ENCODE results near the gene PTMA.
"Not testable (repeated sequence)": the region's sequence is repeated elsewhere in the genome, so short reads cannot be mapped to it uniquely, and the experiment has no call there.

Gene PTMA
- 604 to 1,435 (median 1,078) reads per million in 4 experiments for total RNA-seq

GRCh38 chr2:231707927-231708772, at the start of gene PTMA:
Gene PTMA, plus strand, starts transcription at chr2:231708525. Its CDS starts 182 bp downstream, at chr2:231708707.
- DNase-seq, result peak; percentile 99

- DNase-seq, result not testable (repeated sequence)
These were observed 48.3 kb upstream of the PTMA start for GRCh38 chr2:231660073-231660472.

GRCh38 chr2:231660860-231661259, 47.5 kb upstream of the PTMA start:
- DNase-seq, result no peak

GRCh38 chr2:231661422-231662027, 46.8 kb upstream of the PTMA start:
- DNase-seq, result no peak

- DNase-seq, result peak; percentile 96
These were observed 46.1 kb upstream of the PTMA start for GRCh38 chr2:231662028-231662810.

- no peak for DNase-seq
These were observed 45.4 kb upstream of the PTMA start for GRCh38 chr2:231662811-231663457.

GRCh38 chr2:231663458-231664212, 44.7 kb upstream of the PTMA start:
- DNase-seq, result no peak

- DNase-seq, result no peak
These were observed 43.6 kb upstream of the PTMA start for GRCh38 chr2:231664727-231665126.

- DNase-seq, result no peak
These were observed 42.8 kb upstream of the PTMA start for GRCh38 chr2:231665245-231666170.

- DNase-seq, result no peak
These were observed 41.9 kb upstream of the PTMA start for GRCh38 chr2:231666171-231667095.

- DNase-seq, result no peak
These were observed 41.3 kb upstream of the PTMA start for GRCh38 chr2:231667096-231667427.

GRCh38 chr2:231667496-231667895, 40.8 kb upstream of the PTMA start:
- no peak for DNase-seq

GRCh38 chr2:231668981-231669380, 39.3 kb upstream of the PTMA start:
- DNase-seq, result no peak

- no peak for DNase-seq
These were observed 36.9 kb upstream of the PTMA start for GRCh38 chr2:231671270-231672050.

GRCh38 chr2:231672617-231673347, 35.5 kb upstream of the PTMA start:
- no peak for DNase-seq

- no peak for DNase-seq
These were observed 35.0 kb upstream of the PTMA start for GRCh38 chr2:231673348-231673770.

- DNase-seq, result peak; percentile 18
These were observed 33.6 kb upstream of the PTMA start for GRCh38 chr2:231674587-231675338.

- no peak for DNase-seq
These were observed 32.1 kb upstream of the PTMA start for GRCh38 chr2:231676243-231676642.

Data from effector CD8-positive, alpha-beta T cell (primary cell).